ENCODE results near the gene KEAP1.
"Not testable (repeated sequence)": the region's sequence is repeated elsewhere in the genome, so short reads cannot be mapped to it uniquely, and the experiment has no call there.

Gene KEAP1

DNA sequence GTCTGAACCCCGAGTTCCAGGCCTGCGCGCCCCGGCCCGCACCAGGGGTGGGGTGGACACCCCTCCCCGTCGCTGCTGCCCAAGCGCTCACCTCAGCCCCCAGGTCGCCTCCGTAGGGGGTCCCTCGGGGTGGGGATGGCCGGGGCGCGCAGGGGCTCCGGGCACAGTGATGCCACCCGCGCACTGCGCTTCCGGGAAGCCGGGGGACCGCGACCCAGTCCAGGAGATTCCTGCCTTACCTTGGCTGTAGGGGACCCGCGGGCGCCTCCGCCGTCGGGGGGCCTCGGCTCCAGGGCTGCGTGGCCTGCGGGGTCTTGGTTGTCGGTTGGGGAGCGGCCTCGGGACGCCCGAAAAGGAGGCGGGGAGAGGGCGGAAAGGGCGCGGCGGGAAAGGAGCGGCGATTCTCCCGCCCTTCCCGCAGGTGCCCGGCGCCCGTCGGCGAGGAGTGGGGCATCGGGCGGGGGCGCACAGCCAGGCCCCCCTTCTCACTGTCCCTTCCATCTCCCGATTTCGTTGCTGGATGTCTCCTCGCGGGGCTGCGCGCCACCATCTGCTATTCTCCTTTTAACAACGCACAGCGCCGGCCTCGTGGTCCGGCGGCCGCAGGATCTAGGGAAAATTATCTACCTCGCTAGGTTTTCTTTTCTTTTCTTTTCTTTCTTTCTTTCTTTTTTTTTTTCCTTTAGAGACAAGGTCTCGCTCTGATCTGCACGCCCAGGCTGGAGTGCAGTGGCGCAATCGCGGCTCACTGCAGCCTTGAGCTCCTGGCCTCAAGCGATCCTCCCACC is at the start of gene KEAP1:
TSS of gene KEAP1 (minus strand) at position 355 of the 788 bp plus-strand sequence. CDS start 3,323 bp downstream, outside the sequence.
- peak; percentile 53 for DNase-seq

DNA sequence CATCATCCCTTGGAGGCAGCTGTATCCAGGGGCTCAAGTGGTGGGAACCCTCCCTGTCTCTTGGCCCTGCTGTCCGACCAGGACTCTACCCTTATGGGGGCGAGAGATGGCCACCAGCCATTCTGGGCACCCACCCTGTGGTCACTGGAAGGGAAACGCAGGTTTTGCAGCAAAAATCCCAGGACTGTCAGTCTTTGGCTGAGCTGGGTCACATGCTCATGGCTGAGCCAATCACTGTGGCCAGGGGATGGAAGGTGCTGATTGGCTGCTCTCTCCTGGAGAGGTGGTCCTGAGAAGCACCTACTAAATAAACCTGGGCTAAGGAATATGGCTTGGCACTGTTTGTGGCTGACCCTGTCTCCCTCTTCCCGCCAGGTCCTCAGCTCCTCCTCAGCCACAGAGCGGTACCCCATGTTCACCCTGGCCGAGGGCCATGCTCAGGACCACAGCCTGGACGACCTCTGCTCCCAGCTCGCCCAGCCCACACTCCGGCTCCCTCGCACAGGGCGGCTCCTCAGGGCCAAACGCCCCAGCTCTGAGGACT is 49.4 kb upstream of the KEAP1 start:
- peak; percentile 43 for DNase-seq

DNA sequence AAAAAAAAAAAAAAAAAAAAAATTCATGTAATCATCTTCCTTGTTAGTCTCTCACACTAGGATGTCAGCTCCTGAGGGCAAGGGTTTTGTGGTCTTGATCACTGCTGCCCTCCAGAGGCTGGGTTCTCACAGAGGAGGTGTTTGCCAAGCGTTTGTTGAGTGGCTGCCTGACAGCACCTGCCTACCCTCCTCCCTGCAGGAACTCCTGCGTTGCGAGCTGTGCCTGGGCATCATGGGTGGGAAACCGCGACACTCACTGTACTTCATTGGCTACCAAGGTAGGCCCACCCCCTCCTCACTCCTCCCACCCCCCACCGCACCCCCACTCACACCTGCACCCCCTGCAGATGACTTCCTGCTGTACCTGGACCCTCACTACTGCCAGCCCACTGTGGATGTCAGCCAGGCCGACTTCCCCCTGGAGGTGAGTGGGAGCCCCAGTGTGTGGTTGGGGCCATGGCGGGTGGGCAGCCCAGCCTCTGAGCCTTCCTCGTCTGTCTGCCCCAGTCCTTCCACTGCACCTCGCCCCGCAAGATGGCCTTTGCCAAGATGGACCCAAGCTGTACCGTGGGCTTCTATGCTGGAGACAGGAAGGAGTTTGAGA is 48.6 kb upstream of the KEAP1 start:
- DNase-seq: peak; percentile 37

DNA sequence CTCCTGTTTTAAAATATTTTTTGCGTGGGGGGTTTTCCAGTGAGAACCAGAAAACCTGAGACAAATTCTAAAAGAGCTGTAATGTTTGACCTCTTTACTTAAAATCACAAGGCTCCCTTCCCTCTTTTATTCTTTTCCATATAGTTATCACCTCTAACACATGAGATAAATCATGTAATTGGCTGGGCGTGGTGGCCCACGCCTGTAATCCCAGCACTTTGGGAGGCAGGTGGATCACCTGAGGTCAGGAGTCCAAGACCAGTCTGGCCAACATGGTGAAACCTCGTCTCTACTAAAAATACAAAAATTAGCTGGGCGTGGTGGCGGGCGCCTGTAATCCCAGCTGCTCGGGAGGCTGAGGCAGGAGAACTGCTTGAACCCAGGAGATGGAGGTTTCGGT is 47.9 kb upstream of the KEAP1 start:
- not testable (repeated sequence) for DNase-seq

DNA sequence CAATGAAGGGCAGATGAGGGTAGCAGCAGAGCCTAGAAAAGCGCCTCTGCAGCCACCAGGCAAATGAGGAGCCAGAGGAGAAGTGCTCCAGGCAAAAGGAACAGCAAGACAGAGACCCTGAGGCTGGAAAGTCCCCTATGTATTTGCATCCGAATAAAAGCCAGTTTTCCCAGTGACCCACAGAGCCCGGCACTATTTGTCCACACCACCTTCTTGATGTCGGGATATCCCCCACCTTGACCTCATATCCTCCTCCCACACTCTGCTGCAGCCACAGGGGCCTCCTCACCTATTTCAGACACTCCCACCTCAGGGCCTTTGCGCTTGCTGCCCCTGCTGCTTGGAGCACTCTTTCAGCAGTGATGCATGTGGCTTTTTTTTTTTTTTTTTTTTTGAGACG is 47.2 kb upstream of the KEAP1 start:
- no peak for DNase-seq

DNA sequence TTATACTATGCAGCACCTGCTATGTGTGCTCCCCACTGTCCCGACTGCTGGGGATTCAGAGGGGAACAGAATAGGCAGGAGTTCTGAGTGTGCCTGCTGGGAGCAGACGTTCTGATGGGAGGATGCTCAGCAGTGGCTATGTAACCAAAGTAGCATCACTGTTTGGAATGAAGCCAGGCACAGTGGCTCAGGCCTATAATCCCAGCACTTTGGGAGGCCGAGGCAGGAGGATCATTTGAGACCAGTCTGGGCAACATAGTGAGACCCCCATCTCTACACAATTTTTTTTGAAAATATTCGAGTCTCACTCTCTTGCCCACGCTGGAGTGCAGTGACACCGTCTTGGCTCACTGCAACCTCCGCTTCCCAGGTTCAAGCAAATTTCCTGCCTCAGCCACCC is 46.6 kb upstream of the KEAP1 start:
- DNase-seq: no peak

DNA sequence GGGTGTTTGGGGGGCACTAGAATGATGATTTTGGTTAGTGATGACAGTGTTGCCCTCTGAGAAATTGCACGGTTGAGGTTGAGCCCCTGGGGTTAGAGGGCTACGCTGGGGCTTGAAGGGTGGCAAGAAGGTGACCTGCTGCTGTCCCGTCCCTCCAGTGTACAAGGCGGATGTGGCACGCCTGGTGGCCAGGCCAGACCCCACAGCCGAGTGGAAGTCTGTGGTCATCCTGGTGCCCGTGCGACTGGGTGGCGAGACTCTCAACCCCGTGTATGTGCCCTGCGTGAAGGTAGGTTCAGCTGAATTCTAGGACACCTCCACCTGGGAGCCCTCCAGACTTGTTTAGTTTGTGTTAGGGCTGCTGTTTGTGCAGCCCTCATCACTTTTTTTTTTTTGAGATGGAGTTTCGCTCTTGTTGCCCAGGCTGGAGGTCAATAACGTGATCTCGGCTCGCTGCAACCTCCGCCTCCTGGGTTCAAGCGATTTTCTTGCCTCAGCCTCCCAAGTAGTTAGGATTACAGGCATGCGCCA is 45.7 kb upstream of the KEAP1 start:
- DNase-seq: no peak

DNA sequence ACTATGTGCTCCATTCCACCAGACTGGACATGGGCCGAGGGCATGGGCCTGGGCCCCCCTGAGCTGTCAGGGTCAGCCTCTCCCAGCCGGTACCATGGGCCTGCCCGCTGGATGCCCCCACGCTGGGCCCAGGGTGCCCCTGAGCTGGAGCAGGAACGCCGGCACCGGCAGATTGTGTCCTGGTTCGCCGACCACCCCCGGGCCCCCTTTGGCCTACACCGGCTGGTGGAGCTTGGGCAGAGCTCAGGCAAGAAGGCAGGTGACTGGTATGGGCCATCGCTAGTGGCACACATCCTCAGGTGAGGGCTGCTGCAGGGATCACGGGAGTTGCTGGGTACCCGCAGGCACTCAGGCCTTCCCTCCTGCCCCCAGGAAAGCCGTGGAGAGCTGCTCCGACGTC is 43.7 kb upstream of the KEAP1 start:
- DNase-seq: no peak

DNA sequence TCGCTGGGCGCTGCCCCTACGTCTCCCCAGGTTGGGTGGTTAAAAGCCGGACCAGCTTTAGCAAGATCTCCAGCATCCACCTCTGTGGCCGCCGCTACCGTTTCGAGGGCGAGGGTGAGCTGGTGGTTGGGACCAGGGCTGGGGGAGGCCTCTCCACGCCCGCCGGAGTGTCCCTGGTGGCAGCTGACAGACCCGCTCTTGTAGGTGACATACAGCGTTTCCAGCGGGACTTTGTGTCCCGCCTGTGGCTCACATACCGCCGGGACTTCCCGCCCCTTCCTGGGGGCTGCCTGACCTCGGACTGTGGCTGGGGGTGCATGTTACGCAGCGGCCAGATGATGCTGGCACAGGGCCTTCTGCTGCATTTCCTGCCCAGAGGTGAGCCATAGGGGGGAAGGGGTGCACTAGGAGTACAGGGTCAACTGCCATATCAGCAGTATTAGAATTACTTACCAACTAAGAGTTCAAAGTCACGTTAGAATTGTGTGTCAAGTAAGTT is 41.6 kb upstream of the KEAP1 start:
- DNase-seq: no peak

DNA sequence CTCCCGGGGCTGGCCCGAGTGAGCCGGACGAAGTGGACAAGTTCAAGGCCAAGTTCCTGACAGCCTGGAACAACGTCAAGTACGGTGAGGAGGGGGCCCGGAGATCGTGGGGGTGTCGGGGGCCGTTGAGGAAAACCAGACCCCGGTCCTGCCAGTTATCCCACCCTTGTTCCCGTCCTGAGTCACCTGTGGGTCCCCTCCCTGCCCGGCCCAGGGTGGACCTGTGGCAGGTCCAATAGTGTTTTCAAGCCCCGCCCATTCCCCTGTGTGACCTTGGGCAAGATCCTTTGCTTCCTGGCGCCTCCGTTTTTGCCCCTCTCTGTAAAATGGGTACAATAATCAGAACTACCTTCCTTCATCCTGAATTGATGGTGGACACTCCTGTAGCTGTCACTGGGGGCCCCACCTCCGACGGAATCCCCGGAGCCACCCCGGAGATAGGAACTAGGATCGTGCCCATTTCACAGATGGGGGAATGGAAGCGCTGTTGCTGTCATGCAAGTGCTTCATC is 41.1 kb upstream of the KEAP1 start:
- peak; percentile 25 for DNase-seq

DNA sequence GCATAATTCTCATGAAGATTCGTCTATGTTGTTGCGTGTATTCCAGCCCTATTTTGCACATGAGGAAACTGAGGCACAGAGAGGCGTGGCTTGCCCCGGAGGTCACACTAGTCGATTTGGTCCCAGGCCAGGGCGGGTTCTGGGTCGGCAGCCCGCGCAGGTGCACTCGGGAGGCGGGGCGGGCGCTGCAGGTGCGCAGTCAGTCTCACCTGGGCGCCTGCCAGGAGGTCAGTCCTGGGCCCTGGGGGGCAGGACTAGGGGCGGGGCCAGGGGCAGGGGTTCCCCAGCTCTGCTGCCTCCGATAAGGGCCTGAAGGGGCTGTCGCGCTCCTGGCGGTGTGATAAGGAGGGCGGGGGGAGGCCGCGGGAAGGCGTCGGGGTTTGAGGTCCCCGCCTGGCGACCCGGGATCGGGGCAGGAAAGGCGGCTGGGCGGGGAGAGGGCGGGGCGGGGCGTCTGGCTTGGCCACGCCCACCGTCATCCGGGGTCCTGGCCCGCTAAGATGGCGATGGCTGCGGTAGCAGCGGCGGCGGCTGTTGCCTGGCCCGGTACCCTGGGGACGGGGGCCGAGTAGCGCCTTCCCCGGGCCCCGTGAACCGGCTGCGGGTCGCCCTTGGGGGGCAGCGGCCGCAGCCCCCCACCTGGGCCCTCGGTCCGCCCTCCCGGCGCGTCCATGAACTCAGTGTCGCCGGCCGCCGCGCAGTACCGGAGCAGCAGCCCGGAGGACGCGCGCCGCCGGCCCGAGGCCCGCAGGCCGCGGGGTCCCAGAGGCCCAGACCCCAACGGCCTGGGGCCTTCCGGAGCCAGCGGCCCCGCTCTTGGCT is 40.5 kb upstream of the KEAP1 start, which contains the start of gene ATG4D:
TSS of gene ATG4D (plus strand) at position 485 of the 822 bp plus-strand sequence. CDS start at position 672, 187 bp downstream.
- DNase-seq: peak; percentile 81

DNA sequence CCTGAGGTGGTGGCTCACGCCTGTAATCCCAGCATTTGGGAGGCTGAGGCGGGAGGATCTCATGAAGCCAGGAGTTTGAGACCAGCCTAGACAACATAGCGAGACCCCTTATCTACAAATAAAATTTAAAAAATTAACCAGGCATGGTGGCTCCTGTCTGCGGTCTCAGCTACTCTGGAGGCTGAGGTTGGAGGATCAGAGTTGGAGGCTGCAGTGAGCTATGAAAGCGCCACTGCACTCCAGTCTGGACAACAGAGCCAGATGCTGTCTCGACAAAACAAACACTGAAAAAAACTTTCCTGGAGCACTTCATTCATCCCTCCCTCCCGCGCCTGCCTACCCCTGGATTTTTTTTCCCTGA is 39.9 kb upstream of the KEAP1 start:
- DNase-seq: no peak

DNA sequence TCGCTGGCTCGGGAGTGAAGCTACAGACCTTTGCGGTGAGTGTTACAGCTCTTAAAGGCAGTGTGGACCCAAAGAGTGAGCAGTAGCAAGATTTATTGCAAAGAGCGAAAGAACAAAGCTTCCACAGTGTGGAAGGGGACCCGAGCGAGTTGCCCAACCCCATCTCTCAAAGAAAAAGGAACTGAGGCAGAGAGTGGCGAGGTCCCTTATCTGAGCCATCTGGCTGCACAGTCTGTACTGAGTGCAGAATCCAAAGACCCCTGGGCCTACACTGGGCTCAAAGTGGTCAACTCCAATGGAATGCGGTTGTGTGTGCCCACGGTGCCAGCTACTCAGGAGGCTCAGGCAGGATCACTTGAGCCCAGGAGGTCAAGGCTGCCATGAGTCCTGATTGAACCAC is 35.9 kb upstream of the KEAP1 start:
- not testable (repeated sequence) for DNase-seq

DNA sequence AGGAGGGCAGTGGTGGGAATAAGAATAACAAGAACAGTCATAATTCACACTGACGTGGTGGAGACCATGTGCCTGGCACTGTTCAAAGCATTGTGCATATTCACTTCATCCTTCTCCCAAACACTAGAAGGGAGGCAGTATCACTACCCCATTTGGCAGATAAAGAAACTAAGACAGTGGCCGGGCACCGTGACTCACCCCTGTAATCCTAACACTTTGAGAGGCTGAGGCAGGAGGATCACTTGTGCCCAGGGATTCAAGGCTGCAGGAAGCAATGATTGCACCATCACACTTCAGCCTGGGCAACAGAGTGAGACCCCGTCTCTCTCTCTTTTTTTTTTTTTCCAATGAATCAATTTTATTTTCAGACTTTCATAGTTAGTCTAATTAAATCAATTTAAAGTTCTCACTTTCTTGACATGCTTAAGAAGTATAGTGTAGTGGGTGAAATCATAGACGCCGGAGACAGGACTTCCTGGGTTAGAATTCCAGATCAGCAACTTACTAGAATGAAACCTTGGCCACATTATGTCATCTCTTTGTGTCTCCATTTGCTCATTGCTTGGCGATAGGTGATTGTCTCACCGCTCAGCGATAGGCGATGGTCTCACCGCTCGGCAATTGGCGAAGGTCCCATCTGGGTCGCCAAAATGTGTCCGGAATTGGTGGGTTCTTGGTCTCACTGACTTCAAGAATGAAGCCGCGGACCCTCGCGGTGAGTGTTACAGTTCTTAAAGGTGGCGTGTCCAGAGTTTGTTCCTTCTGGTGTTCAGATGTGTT is 35.2 kb upstream of the KEAP1 start:
- DNase-seq: no peak

DNA sequence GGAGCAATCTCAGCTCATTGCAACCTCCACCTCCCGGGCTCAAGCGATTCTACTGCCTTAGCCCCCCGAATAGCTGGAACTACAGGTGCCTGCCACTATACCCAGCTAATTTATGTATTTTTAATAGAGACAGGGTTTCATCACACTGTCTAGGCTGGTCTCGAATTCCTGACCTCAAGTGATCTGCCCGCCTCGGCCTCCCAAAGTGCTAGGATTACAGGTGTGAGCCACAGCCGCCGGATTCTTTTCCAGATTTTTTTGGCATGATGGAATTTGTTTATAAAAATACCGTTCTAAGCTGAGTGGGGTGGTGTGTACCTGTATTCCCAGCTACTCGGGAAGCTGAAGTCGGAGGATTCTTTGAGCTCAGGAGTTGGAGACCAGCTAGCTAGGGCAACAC is 34.5 kb upstream of the KEAP1 start:
- DNase-seq: no peak

DNA sequence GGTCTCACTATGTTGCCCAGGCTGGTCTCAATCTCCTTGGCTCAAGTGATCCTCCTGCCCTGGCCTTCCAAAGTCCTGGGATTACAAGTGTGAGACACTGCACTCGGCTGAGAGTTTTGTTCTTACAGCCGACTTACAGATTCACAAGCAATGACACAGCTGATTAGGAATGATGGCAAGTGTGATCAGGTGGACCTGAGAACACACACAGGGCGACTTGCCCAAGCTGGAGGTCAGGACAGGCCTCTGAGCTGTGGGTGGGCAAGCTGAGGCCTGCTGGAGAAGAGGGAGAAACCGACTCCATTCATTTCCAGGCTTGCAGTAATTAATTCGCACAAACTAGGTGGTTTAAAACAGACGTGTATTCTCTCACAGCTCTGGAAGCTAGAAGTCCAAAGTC is 32.5 kb upstream of the KEAP1 start:
- no peak for DNase-seq

DNA sequence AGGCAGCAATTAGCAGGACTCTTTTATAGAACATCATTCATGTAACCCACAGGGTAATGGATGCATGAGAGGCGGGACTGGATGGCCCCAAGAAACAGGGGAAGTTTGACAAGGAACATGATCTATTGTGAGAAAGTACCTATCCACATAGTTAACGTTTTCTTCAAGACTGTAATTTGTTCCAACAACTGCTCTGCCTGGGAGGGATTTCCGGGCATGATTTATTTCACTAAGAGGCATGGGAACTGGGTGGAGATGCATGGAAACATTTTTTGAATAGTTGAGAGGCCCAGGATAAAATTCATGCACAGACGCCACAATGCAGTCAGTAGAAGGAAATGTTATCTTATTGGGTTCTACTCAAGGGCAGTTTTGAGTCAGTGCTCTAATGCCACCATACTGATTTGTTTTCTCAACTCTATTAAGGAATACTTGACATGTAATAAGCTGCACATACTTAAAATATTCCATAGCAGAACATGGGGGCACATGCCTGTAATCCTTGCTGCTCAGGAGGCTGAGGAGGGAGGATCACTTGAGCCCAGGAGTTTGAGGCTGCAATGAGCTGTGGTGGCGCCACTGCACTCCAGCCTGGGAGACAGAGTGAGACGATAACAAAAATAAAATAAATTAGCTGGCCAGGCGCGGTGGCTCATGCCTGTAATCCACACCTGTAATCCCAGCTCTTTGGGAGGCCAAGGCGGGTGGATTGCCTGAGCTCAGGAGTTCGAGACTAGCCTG is 30.7 kb upstream of the KEAP1 start:
- no peak for DNase-seq

DNA sequence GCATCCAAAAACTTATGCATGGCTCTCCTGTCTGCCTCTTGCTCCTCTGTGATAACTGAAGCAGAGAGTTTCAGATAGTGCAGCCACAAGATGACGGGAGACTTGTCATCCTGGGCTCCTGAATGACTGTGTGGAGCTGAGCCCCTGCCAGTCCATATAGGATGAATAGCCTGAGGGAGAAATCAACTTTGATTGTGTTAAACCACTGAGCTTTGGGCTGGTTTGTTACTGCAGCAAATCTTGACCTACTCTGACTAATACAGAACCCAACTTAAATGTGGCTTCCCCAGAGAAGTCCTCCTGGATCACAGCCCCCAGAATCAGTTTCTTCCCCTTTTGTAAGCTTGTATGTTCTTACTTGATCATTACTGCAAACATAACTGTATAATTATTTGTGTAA is 29.3 kb upstream of the KEAP1 start:
- DNase-seq: no peak

DNA sequence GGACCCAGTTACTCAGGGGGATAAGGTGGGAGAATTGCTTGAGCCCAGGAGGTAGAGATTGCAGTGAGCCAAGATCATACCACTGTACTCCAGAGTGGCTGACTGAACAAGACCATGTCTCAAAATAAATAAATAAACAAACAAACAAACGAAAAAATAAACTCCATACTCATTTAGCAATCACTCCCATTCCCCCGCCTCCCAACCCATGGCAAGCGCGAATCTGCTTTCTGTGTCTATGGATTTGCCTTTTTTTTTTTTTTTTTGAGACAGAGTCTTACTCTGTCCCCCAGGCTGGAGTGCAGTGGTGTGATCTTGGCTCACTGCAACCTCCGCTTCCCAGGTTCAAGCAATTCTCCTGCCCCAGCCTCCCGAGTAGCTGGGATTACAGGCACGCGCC is 23.7 kb upstream of the KEAP1 start:
- not testable (repeated sequence) for DNase-seq

DNA sequence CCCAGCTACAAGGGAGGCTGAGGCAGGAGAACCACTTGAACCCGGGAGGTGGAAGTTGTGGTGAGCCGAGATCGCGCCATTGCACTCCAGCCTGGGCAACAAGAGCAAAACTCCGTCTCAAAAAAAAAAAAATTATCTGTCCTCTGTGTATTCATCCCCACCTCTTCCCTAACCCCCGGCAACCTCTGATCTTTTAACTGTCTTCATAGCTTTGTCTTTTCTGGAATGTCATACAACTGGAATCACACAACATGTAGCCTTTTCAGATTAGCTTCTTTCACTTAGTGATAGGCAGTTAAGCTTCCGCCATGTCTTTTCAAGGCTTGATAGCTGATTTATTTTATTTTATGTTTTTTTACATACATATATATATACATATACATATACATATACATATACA is 22.5 kb upstream of the KEAP1 start:
- no peak for DNase-seq

DNA sequence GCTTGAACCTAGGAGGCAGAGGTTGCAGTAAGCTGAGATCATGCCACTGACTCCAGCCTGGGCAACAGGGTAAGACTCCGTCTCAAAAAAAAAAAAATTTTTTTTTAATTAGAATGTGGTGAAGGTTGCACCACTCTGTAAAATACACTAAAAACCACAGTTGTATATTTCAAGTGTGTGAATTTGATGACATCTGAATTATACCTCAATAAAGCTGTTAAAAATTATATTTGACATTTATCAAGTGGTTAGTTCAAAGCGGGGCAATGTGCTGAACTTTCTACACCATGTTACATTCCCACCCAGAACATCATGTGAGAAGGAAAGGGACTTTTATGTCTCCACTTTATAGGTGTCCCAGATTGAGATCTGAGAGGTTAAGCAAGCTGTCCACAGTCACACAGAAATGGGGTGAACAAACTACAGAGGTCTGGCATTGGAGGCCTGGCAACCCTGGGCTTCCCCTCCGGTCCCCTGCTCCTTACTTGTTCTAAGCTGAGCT is 20.0 kb upstream of the KEAP1 start:
- no peak for DNase-seq

Measured in stimulated activated CD4-positive, alpha-beta T cell treated with anti-CD3 and anti-CD28 coated beads, Interleukin-4, amount 100 ng/mL, for 1 hour (primary cell).